GM12801 (cell line): ENCODE results near the gene PEPD.

Experiments used
- CTCF ChIP-seq: IDR thresholded peaks from one replicate; pipeline ENCODE4 v1.5.1; 2011; ENCODE audit warnings: control low read depth; ENCODE audit not compliant: insufficient read length; ENCODE audit errors: extremely low read depth

The PEPD gene

GRCh38 chr19:33422369-33423180, 99.0 kb downstream of the PEPD start:
- TF ChIP-seq CTCF, result no peak

GRCh38 chr19:33421368-33421767, 100.2 kb downstream of the PEPD start:
- TF ChIP-seq CTCF, result no peak

- TF ChIP-seq CTCF, result no peak
Measured at GRCh38 chr19:33420821-33421220, 100.8 kb downstream of the PEPD start.

GRCh38 chr19:33419788-33420130, 101.8 kb downstream of the PEPD start:
- no peak for TF ChIP-seq CTCF

- TF ChIP-seq CTCF, result no peak
Measured at GRCh38 chr19:33418871-33419787, 102.5 kb downstream of the PEPD start.

- no peak for TF ChIP-seq CTCF
Measured at GRCh38 chr19:33418461-33418860, 103.1 kb downstream of the PEPD start.

GRCh38 chr19:33417751-33418150, 103.8 kb downstream of the PEPD start:
- no peak for TF ChIP-seq CTCF
